ENCODE results near the gene CNTNAP2.

Gene CNTNAP2

GRCh38 chr7:147296201-147296600 is 1179.6 kb downstream of the CNTNAP2 start:
- no peak for DNase-seq

- DNase-seq = no peak
Observed at GRCh38 chr7:147296986-147297385, 1180.4 kb downstream of the CNTNAP2 start.

- no peak for DNase-seq
Observed at GRCh38 chr7:147298611-147299043, 1182.0 kb downstream of the CNTNAP2 start.

- DNase-seq = no peak
Observed at GRCh38 chr7:147300293-147300692, 1183.7 kb downstream of the CNTNAP2 start.

GRCh38 chr7:147304376-147304775 is 1187.8 kb downstream of the CNTNAP2 start:
- no peak for DNase-seq

GRCh38 chr7:147305827-147306226 is 1189.2 kb downstream of the CNTNAP2 start:
- DNase-seq = no peak

GRCh38 chr7:147308539-147308938 is 1191.9 kb downstream of the CNTNAP2 start:
- no peak for DNase-seq

GRCh38 chr7:147311336-147311735 is 1194.7 kb downstream of the CNTNAP2 start:
- DNase-seq = no peak

GRCh38 chr7:147321504-147321903 is 1204.9 kb downstream of the CNTNAP2 start:
- DNase-seq = no peak

- no peak for DNase-seq
Observed at GRCh38 chr7:147332988-147333387, 1216.4 kb downstream of the CNTNAP2 start.

GRCh38 chr7:147363101-147363500 is 1246.5 kb downstream of the CNTNAP2 start:
- DNase-seq = no peak

GRCh38 chr7:147376192-147376591 is 1259.6 kb downstream of the CNTNAP2 start:
- no peak for DNase-seq

GRCh38 chr7:147380926-147381325 is 1264.3 kb downstream of the CNTNAP2 start:
- DNase-seq = no peak

- no peak for DNase-seq
Observed at GRCh38 chr7:147394329-147394728, 1277.7 kb downstream of the CNTNAP2 start.

- DNase-seq = no peak
Observed at GRCh38 chr7:147400221-147400689, 1283.7 kb downstream of the CNTNAP2 start.

GRCh38 chr7:147400925-147401324 is 1284.3 kb downstream of the CNTNAP2 start:
- no peak for DNase-seq

- DNase-seq = no peak
Observed at GRCh38 chr7:147405621-147406020, 1289.0 kb downstream of the CNTNAP2 start.

- DNase-seq = no peak
Observed at GRCh38 chr7:147406521-147407135, 1290.0 kb downstream of the CNTNAP2 start.

GRCh38 chr7:147411096-147411495 is 1294.5 kb downstream of the CNTNAP2 start:
- no peak for DNase-seq

- DNase-seq = no peak
Observed at GRCh38 chr7:147412109-147412508, 1295.5 kb downstream of the CNTNAP2 start.

- DNase-seq = no peak
Observed at GRCh38 chr7:147412782-147413556, 1296.4 kb downstream of the CNTNAP2 start.

GRCh38 chr7:147413557-147413870 is 1296.9 kb downstream of the CNTNAP2 start:
- no peak for DNase-seq

GRCh38 chr7:147415991-147416390 is 1299.4 kb downstream of the CNTNAP2 start:
- DNase-seq = no peak

- DNase-seq = no peak
Observed at GRCh38 chr7:147418966-147419365, 1302.4 kb downstream of the CNTNAP2 start.

- DNase-seq = no peak
Observed at GRCh38 chr7:147423875-147424274, 1307.3 kb downstream of the CNTNAP2 start.

All from activated CD4-positive, CD25-positive, alpha-beta regulatory T cell (primary cell).